Endothelial cell of umbilical vein (primary cell): ENCODE data around the gene NT5DC1. TPM values are rescaled to one million over a fixed set of nuclear protein-coding genes. Genes with fewer than 3 reads are reported as not detected.

Source experiments
- BruUV-seq: library from RNA; stranded (reverse); fragments of 400-500 nt; replicated peaks from 2 replicates; lab custom pipeline; 2021; lab: Mats Ljungman, UMichigan
- CTCF ChIA-PET: fragments of 300-600, 350-600 bp; sonication (Branson Sonifier 250); formaldehyde crosslinking; loops from one replicate; lab custom pipeline; 2021; ENCODE audit warnings: antibody characterized with exemption, inconsistent platforms; lab: Charles Lee
- POLR2A ChIA-PET: fragments of 300-600, 350-600 bp; sonication (Branson Sonifier 250); formaldehyde crosslinking; loops from one replicate; lab custom pipeline; 2021; ENCODE audit warnings: antibody characterized with exemption, inconsistent platforms; lab: Charles Lee
- DNase-seq: peaks from one replicate; pipeline ENCODE4 v3.0.0-alpha.2; 2011; ENCODE audit warnings: low read depth, low spot score
- FAIRE-seq: peaks from 2 replicates; lab custom pipeline; 2011; peaks lifted over from hg19 to GRCh38; lab: Jason Lieb, UNC
- H2AFZ ChIP-seq: 2 replicates; pipeline ENCODE4 v1.6.0; 2012; ENCODE audit warnings: low read depth, low read length, control low read depth, inconsistent platforms
- H3K27ac ChIP-seq: 2 replicates; pipeline ENCODE4 v1.5.1; 2011; ENCODE audit warnings: low read depth, mild to moderate bottlenecking, control low read depth, low read length, moderate library complexity; ENCODE audit not compliant: insufficient read depth
- H3K27me3 ChIP-seq, 2 experiments: 2 replicates each; pipeline versions ENCODE4 v1.6.0 to v1.6.1; 2011; ENCODE audit warnings: low read length in 2 of 2, mixed read lengths in 1 of 2; ENCODE audit not compliant: control insufficient read depth in 2 of 2, insufficient read depth in 2 of 2
- H3K36me3 ChIP-seq, 2 experiments: 2 replicates in 1 of 2; 3 replicates in 1 of 2; pipeline ENCODE4 v1.5.1; 2011; ENCODE audit warnings: low read length in 2 of 2, mild to moderate bottlenecking in 1 of 2, moderate library complexity in 1 of 2; ENCODE audit not compliant: control insufficient read depth in 2 of 2, insufficient read depth in 2 of 2; ENCODE audit errors: extremely low read depth in 1 of 2
- H3K4me1 ChIP-seq: 3 replicates; pipeline ENCODE4 v1.5.1; 2011; ENCODE audit warnings: mild to moderate bottlenecking, low read length; ENCODE audit not compliant: control insufficient read depth, insufficient read depth; ENCODE audit errors: extremely low read depth
- H3K4me2 ChIP-seq: 2 replicates; pipeline ENCODE4 v1.6.1; 2011; ENCODE audit warnings: low read length, control low read depth, mixed read lengths; ENCODE audit not compliant: insufficient read depth
- H3K4me3 ChIP-seq, 3 experiments: fragments of 200-600 bp in 1 of 3; sonication (generic), shearing (Covaris generic) in 1 of 3; replicated peaks in 1 of 3; 2 replicates each; pipeline ENCODE4 v1.5.1; 2011 to 2016; ENCODE audit warnings: control low read depth in 3 of 3, low read length in 3 of 3, mild to moderate bottlenecking in 2 of 3, inconsistent platforms in 1 of 3, low read depth in 1 of 3, moderate library complexity in 1 of 3; ENCODE audit not compliant: insufficient read depth in 1 of 3
- H3K79me2 ChIP-seq: 2 replicates; pipeline ENCODE4 v1.6.0; 2012; ENCODE audit warnings: low read length, inconsistent platforms; ENCODE audit not compliant: control insufficient read depth, insufficient read depth
- H3K9ac ChIP-seq: replicated peaks from 2 replicates; pipeline ENCODE3; 2011; ENCODE audit warnings: low read length, control low read depth; ENCODE audit not compliant: insufficient read depth; ENCODE audit errors: extremely low read depth
- H3K9me1 ChIP-seq: replicated peaks from 3 replicates; pipeline ENCODE4 v1.6.0; 2011; ENCODE audit warnings: mild to moderate bottlenecking, low read length; ENCODE audit not compliant: control insufficient read depth, insufficient read depth; ENCODE audit errors: extremely low read depth
- H3K9me3 ChIP-seq: replicated peaks from 2 replicates; pipeline ENCODE4 v1.5.1; 2012; ENCODE audit warnings: low read length, inconsistent platforms; ENCODE audit not compliant: control insufficient read depth, insufficient read depth
- H4K20me1 ChIP-seq: replicated peaks from 2 replicates; pipeline ENCODE3; 2011; ENCODE audit warnings: mild to moderate bottlenecking, low read length; ENCODE audit not compliant: control insufficient read depth, insufficient read depth; ENCODE audit errors: extremely low read depth
- CTCF ChIP-seq, 2 donors: IDR thresholded peaks; 1 replicate in 1 of 2; 2 replicates in 1 of 2; pipeline ENCODE4 v1.5.1; 2011; ENCODE audit warnings: low read length in 2 of 2, mild to moderate bottlenecking in 2 of 2, moderate library complexity in 2 of 2, control low read depth in 1 of 2, inconsistent platforms in 1 of 2, low read depth in 1 of 2; ENCODE audit not compliant: insufficient read depth in 1 of 2; ENCODE audit errors: extremely low read depth in 1 of 2
- EZH2 ChIP-seq: IDR thresholded peaks from 2 replicates; pipeline ENCODE4 v1.6.1; 2012; ENCODE audit warnings: borderline replicate concordance, low read depth, mild to moderate bottlenecking, moderate library complexity, low read length, inconsistent platforms; ENCODE audit not compliant: severe bottlenecking
- FOS ChIP-seq: IDR thresholded peaks from 2 replicates; pipeline ENCODE4 v1.6.1; 2011; ENCODE audit warnings: mild to moderate bottlenecking, low read length, moderate library complexity, borderline replicate concordance; ENCODE audit not compliant: insufficient read depth
- GATA2 ChIP-seq: IDR thresholded peaks from 2 replicates; pipeline ENCODE4 v1.7.0; 2011; ENCODE audit warnings: low read depth, mild to moderate bottlenecking, moderate library complexity, mixed read lengths, low read length; ENCODE audit not compliant: insufficient read length, insufficient read depth
- JUN ChIP-seq: IDR thresholded peaks from 2 replicates; pipeline ENCODE4 v1.6.1; 2011; ENCODE audit warnings: borderline replicate concordance, low read depth; ENCODE audit not compliant: insufficient read length, insufficient read depth
- MAX ChIP-seq: IDR thresholded peaks from 2 replicates; pipeline ENCODE4 v1.6.1; 2011; ENCODE audit not compliant: insufficient read depth, insufficient read length
- MYC ChIP-seq: IDR thresholded peaks from one replicate; pipeline ENCODE4 v1.6.1; 2011; ENCODE audit warnings: mild to moderate bottlenecking, low read depth, low read length
- POLR2A ChIP-seq: IDR thresholded peaks from 2 replicates; pipeline ENCODE4 v1.6.1; 2012; ENCODE audit warnings: low read depth, mild to moderate bottlenecking, control low read depth, low read length
- POLR2AphosphoS5 ChIP-seq: IDR thresholded peaks from 2 replicates; pipeline ENCODE4 v1.6.1; 2012; ENCODE audit warnings: low read depth, mild to moderate bottlenecking, control low read depth, low read length, moderate library complexity; ENCODE audit not compliant: insufficient read depth
- dilution Hi-C: fragments of 300-500 bp; cut with MboI; formaldehyde crosslinking; loops from one replicate; pipeline ENCODE4 v1.15.0; 2019; ENCODE audit warnings: low sequenced_read_pairs; ENCODE audit not compliant: extremely low pct_ligation_motif_present
- intact Hi-C: fragments of 100-400 bp; cut with micrococcal nuclease; formaldehyde crosslinking; loops from one replicate; pipeline ENCODE4 v1.10.0; 2022
- polyA plus RNA-seq, 4 experiments: library from polyadenylated mRNA; depleted of rRNA in 3 of 4; stranded (reverse) in 3 of 4; unstranded in 1 of 4; fragments of >200 nt; gene quantifications; 2 replicates each; pipeline versions ENCODE4 v1.2.1 to v1.2.3, GENCODE V29; 2011 to 2012; ENCODE audit warnings: missing spikeins in 1 of 4
- total RNA-seq: library from RNA; stranded (reverse); gene quantifications from 2 replicates; pipeline ENCODE4 v1.2.3, GENCODE V29; 2021

The NT5DC1 gene
- total and polyA plus RNA-seq, 2 donors (not counting 3 experiments of a cell fraction or from before 2014, with no cell fraction given) = 11.3 to 24.3 TPM

DNA sequence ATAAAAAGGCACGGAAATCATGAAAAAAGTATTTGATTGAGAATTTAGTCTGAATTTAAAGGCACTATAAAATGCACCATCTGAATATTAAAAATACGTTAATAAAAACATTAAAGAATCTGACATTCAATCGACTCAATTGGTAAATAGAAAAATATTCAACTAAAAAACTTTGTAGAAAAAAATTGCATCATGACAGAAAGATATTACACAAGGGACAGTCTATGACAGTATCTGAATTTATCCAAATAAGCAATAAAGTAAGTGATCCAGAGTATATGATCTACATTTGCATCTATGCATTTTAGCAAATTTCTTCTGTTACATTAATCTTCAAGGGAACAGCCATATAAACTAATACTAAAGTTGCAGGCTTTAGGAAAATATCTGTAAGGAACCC is 49.4 kb upstream of the NT5DC1 start:
- Histone ChIP-seq H3K4me1 (no peaks in the 10 kb centered on the region), H3K9ac (no peak overlapping the region), H3K4me3 (no peak overlapping the region), H3K9me1 (no peaks in the 10 kb centered on the region), H3K4me2 (no peak overlapping the region), H2AFZ (no peak overlapping the region), H3K27me3 (no peaks in the 10 kb centered on the region), H3K9me3 (no peaks in the 10 kb centered on the region), H4K20me1 (no peaks in the 10 kb centered on the region), H3K79me2 (no peaks in the 10 kb centered on the region), H3K27ac (no peak overlapping the region), H3K36me3 (no peaks in the 10 kb centered on the region)
- TF ChIP-seq MYC (no peak), FOS (no peak), POLR2AphosphoS5 (no peak), POLR2A (no peak), CTCF (IDR thresholded peaks at IDR 0.05; ENCODE audit: extremely low read depth in 1 of 2, insufficient read depth in 1 of 2, low read depth in 1 of 2, low read length in 2 of 2) (no peak), EZH2 (no peak), JUN (no peak), GATA2 (no peak), MAX (no peak)
- POLR2A ChIA-PET = no interaction called here
- intact Hi-C loops = no loop called here
- CTCF ChIA-PET = interaction anchor here (1.1 kb wide), 1 partner anchor 9 kb away, joined by 3 read pairs; the partner anchor contains the start of gene FRK
- no TSS peak for BruUV-seq
- no peak for DNase-seq
- dilution Hi-C loops = no loop called here
- FAIRE-seq = no peak
